Uterus (tissue), 4 donors: ENCODE measurements around the gene PCNX4. TPM values are rescaled to one million over a fixed set of nuclear protein-coding genes. Genes with fewer than 3 reads are reported as not detected.
A peak's percentile ranks its signal among the peaks of the same experiment; 100 is the strongest.

Experiments
- DNase-seq, 2 donors: peaks; one replicate each; pipeline ENCODE4 v3.0.0-alpha.2; 2019 to 2020
- H3K27ac ChIP-seq, 2 donors: fragments of 200-600 bp; sonication (generic); 1 replicate in 1 of 2; 2 replicates in 1 of 2; pipeline ENCODE4 v1.5.1; 2016 to 2018
- H3K27me3 ChIP-seq, 2 donors: fragments of 200-600 bp; sonication (generic); one replicate each; pipeline ENCODE4 v1.5.1; 2018 to 2019; ENCODE audit warnings: control low read depth in 1 of 2
- H3K36me3 ChIP-seq, 2 donors: fragments of 200-600 bp; sonication (generic); one replicate each; pipeline ENCODE4 v1.5.1; 2019; ENCODE audit warnings: control low read depth in 1 of 2
- H3K4me1 ChIP-seq, 2 donors: fragments of 200-600 bp; sonication (generic); one replicate each; pipeline ENCODE4 v1.5.1; 2018 to 2019; ENCODE audit warnings: control low read depth in 1 of 2
- H3K4me3 ChIP-seq, 2 donors: fragments of 200-600 bp; sonication (generic); 1 replicate in 1 of 2; 2 replicates in 1 of 2; pipeline ENCODE4 v1.5.1; 2018 to 2019; ENCODE audit warnings: mild to moderate bottlenecking in 1 of 2
- H3K9me3 ChIP-seq, 2 donors: fragments of 200-600 bp; sonication (generic); one replicate each; pipeline ENCODE4 v1.5.1; 2019; ENCODE audit warnings: control low read depth in 1 of 2
- POLR2A ChIP-seq, 2 donors: fragments of 450-650 bp; IDR thresholded peaks; one replicate each; pipeline ENCODE4 v1.6.1; 2016; ENCODE audit warnings: antibody characterized with exemption in 2 of 2, mild to moderate bottlenecking in 1 of 2, moderate library complexity in 1 of 2
- intact Hi-C: fragments of 100-400 bp; cut with DNase I; formaldehyde crosslinking; loops from one replicate; pipeline ENCODE4 v1.15.1; 2023; ENCODE audit warnings: low total_unique reads
- total RNA-seq, 4 donors: library from RNA; depleted of rRNA in 3 of 4; stranded (reverse); fragments of >200 nt in 3 of 4; gene quantifications; one replicate each; pipeline versions ENCODE4 v1.1.0 to v1.2.4, GENCODE V29; 2014 to 2023
- TF ChIP-seq, protein P1 (sequence below), 4 experiments: fragments of 200-600 bp in 2 of 4; fragments of 450-650 bp in 2 of 4; sonication (generic) in 2 of 4; IDR thresholded peaks; one replicate each; pipeline ENCODE4 v1.5.1; 2016 to 2019; ENCODE audit warnings: antibody characterized with exemption in 4 of 4, mild to moderate bottlenecking in 2 of 4, moderate library complexity in 1 of 4
- donor health status: DM: yes; HTN: yes; CAD: no.

PCNX4 gene
- total RNA-seq, 4 donors from 2014 or later = 30.9 to 163 (median 97.7) TPM

DNA sequence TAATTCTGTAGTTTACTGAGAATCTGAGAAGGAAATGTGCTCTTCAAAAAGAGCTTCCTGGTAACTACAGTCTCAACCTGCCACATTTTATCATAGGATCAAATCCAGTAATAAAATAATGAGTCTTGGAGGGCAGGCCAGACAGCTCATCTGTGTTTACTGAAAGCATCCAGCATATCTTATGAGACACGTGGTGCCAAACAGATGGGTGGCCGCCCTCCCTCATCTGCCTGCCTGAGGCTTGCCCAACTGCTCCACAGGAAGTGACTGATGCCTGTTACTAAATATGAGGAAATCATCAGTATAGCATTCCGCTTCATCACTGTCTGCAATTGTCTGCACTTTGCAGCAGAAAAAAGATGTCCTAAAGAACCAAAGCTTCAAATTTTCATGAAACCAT lies 60.0 kb downstream of the PCNX4 start:
- no peaks in the 10 kb centered on the region for H3K9me3 ChIP-seq
- H3K4me3 ChIP-seq = no peak overlapping the region
- H3K27me3 ChIP-seq = no peaks in the 10 kb centered on the region
- DNase-seq = peak; percentile 28 to 63
- H3K36me3 ChIP-seq = no peaks in the 10 kb centered on the region
- TF ChIP-seq POLR2A (IDR thresholded peaks at IDR 0.05) = no peak
- TF ChIP-seq, protein P1, sequence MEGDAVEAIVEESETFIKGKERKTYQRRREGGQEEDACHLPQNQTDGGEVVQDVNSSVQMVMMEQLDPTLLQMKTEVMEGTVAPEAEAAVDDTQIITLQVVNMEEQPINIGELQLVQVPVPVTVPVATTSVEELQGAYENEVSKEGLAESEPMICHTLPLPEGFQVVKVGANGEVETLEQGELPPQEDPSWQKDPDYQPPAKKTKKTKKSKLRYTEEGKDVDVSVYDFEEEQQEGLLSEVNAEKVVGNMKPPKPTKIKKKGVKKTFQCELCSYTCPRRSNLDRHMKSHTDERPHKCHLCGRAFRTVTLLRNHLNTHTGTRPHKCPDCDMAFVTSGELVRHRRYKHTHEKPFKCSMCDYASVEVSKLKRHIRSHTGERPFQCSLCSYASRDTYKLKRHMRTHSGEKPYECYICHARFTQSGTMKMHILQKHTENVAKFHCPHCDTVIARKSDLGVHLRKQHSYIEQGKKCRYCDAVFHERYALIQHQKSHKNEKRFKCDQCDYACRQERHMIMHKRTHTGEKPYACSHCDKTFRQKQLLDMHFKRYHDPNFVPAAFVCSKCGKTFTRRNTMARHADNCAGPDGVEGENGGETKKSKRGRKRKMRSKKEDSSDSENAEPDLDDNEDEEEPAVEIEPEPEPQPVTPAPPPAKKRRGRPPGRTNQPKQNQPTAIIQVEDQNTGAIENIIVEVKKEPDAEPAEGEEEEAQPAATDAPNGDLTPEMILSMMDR (IDR thresholded peaks at IDR 0.05) = no peak
- intact Hi-C loops = no loop called here
- peak overlapping the region; percentile 35 to 45 for H3K27ac ChIP-seq
- peaks cover 0 to 3% of the 10 kb centered on the region in 2 donors for H3K4me1 ChIP-seq

DNA sequence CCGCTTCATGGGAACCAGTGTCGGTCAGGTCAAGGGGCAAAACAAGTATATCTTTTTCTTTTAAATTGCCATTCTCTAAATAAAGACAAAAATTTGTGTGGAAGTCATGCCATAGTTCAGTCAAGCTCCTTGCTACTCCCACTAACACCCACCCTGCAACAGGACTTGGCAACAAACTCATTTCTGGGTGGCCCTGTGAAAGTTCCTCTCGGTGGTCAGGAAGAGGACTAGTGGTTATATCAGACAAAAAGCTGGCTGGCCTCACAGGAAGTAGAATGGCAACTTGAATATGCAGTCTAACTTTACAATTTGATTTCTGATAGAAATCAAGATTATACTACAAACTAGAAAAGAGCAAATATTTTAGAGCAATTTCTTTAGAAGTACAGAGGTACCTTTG lies 62.3 kb downstream of the PCNX4 start:
- intact Hi-C loops = no loop called here
- no peak for DNase-seq
- H3K36me3 ChIP-seq = no peaks in the 10 kb centered on the region
- no peak overlapping the region for H3K27ac ChIP-seq
- TF ChIP-seq, protein P1 (IDR thresholded peaks at IDR 0.05) = no peak
- TF ChIP-seq POLR2A (IDR thresholded peaks at IDR 0.05) = no peak
- H3K4me3 ChIP-seq = no peak overlapping the region
- peaks cover 0 to 8% of the 10 kb centered on the region in 2 donors for H3K4me1 ChIP-seq
- H3K27me3 ChIP-seq = no peaks in the 10 kb centered on the region
- H3K9me3 ChIP-seq = no peaks in the 10 kb centered on the region

DNA sequence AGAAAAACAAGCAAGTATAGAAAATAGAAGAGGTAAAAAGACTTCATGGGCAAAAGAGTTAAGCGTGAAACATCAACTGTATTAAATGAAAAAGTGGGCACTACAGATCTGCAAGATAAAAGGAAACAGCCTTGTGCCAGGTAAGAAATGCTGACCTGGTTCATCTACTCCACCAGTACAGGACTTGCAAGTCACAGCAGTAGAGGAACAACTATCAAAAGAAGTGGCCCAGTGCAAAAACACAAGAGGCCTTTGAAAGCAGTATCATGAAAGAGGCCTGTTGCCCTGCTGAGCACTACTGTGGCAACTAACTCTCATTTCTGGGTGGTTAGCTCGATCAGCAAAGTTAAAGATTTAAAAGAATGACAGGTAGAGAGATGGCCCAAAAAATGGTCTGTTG lies 62.9 kb downstream of the PCNX4 start:
- Histone ChIP-seq H3K27ac (no peak overlapping the region), H3K4me1 (peaks cover 0 to 8% of the 10 kb centered on the region in 2 donors), H3K36me3 (no peaks in the 10 kb centered on the region), H3K4me3 (no peak overlapping the region), H3K9me3 (no peaks in the 10 kb centered on the region), H3K27me3 (no peaks in the 10 kb centered on the region)
- TF ChIP-seq, protein P1 (IDR thresholded peaks at IDR 0.05) = no peak
- TF ChIP-seq POLR2A (IDR thresholded peaks at IDR 0.05) = no peak
- DNase-seq = no peak
- intact Hi-C loops = no loop called here

DNA sequence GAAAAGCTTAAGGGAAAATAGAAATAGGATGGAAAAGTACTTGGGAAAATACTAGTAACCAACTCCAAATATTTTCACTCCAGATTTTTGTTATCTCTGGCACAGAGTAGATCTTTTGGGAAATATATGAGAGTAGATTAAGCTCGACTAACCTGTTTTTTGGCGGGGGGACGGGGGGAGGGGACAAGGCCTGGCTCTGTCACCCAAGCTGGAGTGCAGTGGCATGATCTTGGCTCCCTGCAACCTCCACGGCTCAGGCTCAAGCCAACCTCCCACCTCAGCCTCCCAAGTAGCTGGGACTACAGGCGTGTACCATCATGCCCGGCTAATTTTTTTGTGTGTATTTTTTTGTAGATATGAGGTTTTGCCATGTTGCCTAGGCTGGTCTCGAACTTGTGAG lies 68.7 kb downstream of the PCNX4 start:
- intact Hi-C loops = loop anchor here (10.0 kb wide), 1 partner anchor 66 kb away; the partner anchor contains the start of gene PCNX4
- DNase-seq = no peak
- no peak overlapping the region for H3K4me3 ChIP-seq

More for the DNA sequence above, 68.7 kb downstream of the PCNX4 start:
- no peaks in the 10 kb centered on the region for H3K36me3 ChIP-seq
- H3K27ac ChIP-seq = no peak overlapping the region
- no peaks in the 10 kb centered on the region for H3K9me3 ChIP-seq
- H3K27me3 ChIP-seq = no peaks in the 10 kb centered on the region
- peaks cover 0 to 5% of the 10 kb centered on the region in 2 donors for H3K4me1 ChIP-seq
- TF ChIP-seq, protein P1 (IDR thresholded peaks at IDR 0.05) = no peak
- TF ChIP-seq POLR2A (IDR thresholded peaks at IDR 0.05) = no peak
